ENCODE data around the gene DVL2.
A peak's percentile ranks its signal among the peaks of the same experiment; 100 is the strongest.

GRCh38 chr17:7204828-7205461, 29.4 kb downstream of the DVL2 start:
- no peak for TF ChIP-seq CTCF (IDR thresholded peaks at IDR 0.05)
- TF ChIP-seq POLR2A (IDR thresholded peaks at IDR 0.05): peak in 2 of 4 donors; percentile 14 to 17

All from esophagus squamous epithelium (tissue), 4 donors.